Measurements from ENCODE around the gene HDHD5. TPM values are rescaled to one million over a fixed set of nuclear protein-coding genes. Genes with fewer than 3 reads are reported as not detected.
"Not testable (repeated sequence)": the region's sequence is repeated elsewhere in the genome, so short reads cannot be mapped to it uniquely, and the experiment has no call there.

HDHD5 gene
- total RNA-seq, 1 donor from 2014 or later, result 69.4 TPM

GRCh38 chr22:17155941-17156340 lies 3.1 kb downstream of the HDHD5 start:
- DNase-seq, result no peak

GRCh38 chr22:17152971-17153370 lies 6.1 kb downstream of the HDHD5 start:
- no peak for DNase-seq

GRCh38 chr22:17152340-17152739 lies 6.7 kb downstream of the HDHD5 start:
- no peak for DNase-seq

GRCh38 chr22:17149076-17149815 lies 9.8 kb downstream of the HDHD5 start:
- no peak for DNase-seq

- not testable (repeated sequence) for DNase-seq
Observed at GRCh38 chr22:17147458-17147857, 11.6 kb downstream of the HDHD5 start.

GRCh38 chr22:17145021-17145680 lies 13.9 kb downstream of the HDHD5 start:
- no peak for DNase-seq

GRCh38 chr22:17143826-17144225 lies 15.3 kb downstream of the HDHD5 start:
- DNase-seq, result no peak

- DNase-seq, result no peak
Observed at GRCh38 chr22:17143101-17143500, 16.0 kb downstream of the HDHD5 start.

- no peak for DNase-seq
Observed at GRCh38 chr22:17140826-17141766, 18.0 kb downstream of the HDHD5 start.

GRCh38 chr22:17140022-17140421 lies 19.1 kb downstream of the HDHD5 start:
- DNase-seq, result peak; percentile 62

GRCh38 chr22:17138513-17138912 lies 20.6 kb downstream of the HDHD5 start:
- DNase-seq, result no peak

- no peak for DNase-seq
Observed at GRCh38 chr22:17137861-17138425, 21.1 kb downstream of the HDHD5 start.

GRCh38 chr22:17137170-17137569 lies 21.9 kb downstream of the HDHD5 start:
- DNase-seq, result no peak

GRCh38 chr22:17135153-17135760 lies 23.8 kb downstream of the HDHD5 start:
- no peak for DNase-seq

GRCh38 chr22:17133137-17133536 lies 25.9 kb downstream of the HDHD5 start:
- DNase-seq, result no peak

- peak; percentile 77 for DNase-seq
Observed at GRCh38 chr22:17132112-17132511, 27.0 kb downstream of the HDHD5 start.

- DNase-seq, result peak; percentile 48
Observed at GRCh38 chr22:17131686-17132085, 27.4 kb downstream of the HDHD5 start.

- DNase-seq, result no peak
Observed at GRCh38 chr22:17130199-17130598, 28.9 kb downstream of the HDHD5 start.

- DNase-seq, result peak; percentile 84
Observed at GRCh38 chr22:17121233-17122195, 37.6 kb downstream of the HDHD5 start, which contains the start of gene TMEM121B. TMEM121B (minus strand) TSS chr22:17121360; CDS start chr22:17121127, 233 bp downstream.

- DNase-seq, result no peak
Observed at GRCh38 chr22:17120711-17121232, 38.3 kb downstream of the HDHD5 start.

Data from tongue (tissue), 2 donors.